Measurements from ENCODE around the gene CYP3A4.

The CYP3A4 gene

GRCh38 chr7:99719996-99720769 is 63.8 kb downstream of the CYP3A4 start:
- no peak for DNase-seq

GRCh38 chr7:99713995-99714570 is 69.9 kb downstream of the CYP3A4 start:
- DNase-seq = no peak

DNA sequence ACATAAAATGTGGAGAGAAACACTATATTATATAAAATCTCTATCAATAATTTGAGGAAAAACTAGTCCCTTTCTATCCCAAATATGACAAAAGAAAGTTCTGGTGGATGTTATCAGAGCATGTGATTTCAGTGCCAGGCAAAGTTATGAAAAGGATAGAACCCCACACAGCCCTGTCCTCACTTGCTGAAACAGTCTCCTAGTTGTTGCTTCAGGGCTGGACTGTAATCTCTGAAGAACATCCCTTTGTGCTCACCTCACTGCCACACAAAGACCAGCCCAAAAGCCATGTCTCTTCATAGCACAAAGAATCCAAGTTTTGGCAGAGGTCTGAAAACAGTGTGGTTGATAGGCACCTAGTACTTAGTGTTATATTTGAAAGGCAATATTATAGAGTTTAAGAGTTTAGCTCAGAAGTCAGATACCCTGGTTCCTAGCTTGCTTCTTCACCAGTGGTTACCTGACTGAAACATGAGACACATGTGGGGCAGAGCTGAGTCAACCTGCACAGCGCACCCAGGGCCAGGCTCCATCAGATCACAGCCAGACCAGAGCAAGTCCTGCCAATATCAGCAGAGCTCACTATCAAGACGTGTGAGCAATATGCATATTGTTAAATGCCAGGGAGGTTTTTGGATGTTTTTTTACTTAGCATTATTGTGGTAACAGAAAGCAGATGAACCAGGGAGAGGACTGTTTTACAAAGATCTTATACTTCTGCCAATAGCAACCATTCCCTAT is 74.0 kb downstream of the CYP3A4 start:
- DNase-seq = no peak

GRCh38 chr7:99709260-99709659 is 74.7 kb downstream of the CYP3A4 start:
- no peak for DNase-seq

DNA sequence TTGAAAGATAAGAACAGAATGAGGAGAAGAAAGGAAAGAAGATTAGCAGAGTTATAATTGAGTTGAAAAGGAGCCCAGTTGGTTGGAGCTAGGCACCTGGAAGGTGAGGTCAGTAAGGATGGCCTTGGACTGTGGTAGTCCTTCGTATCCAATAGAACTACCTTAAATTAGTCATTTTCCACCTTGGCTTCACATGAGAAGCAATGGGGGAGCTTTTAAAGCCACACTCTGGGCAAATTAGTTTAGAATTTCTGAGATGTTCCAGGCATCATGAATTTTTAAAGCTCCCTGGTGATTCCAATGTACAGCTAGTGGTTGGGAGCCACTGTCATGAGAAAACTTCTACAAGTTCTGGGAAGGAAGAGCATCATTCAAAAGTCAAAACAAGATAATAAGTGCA is 76.9 kb downstream of the CYP3A4 start:
- no peak for DNase-seq
